H9 (cell line): Measurements from ENCODE around the gene SST. TPM values are rescaled to one million over a fixed set of nuclear protein-coding genes. Genes with fewer than 3 reads are reported as not detected.

Source experiments
- DNase-seq: peaks from one replicate; pipeline ENCODE4 v3.0.0-alpha.2; 2017
- H2AFZ ChIP-seq: one replicate; pipeline ENCODE4 v1.6.1; 2013; ENCODE audit warnings: mild to moderate bottlenecking, low read length, control low read depth, moderate library complexity
- H2AK5ac ChIP-seq: 2 replicates; pipeline ENCODE4 v1.6.1; 2013; ENCODE audit warnings: low read length, control low read depth, mixed read lengths; ENCODE audit not compliant: insufficient read length
- H2BK120ac ChIP-seq: one replicate; pipeline ENCODE4 v1.6.1; 2013; ENCODE audit warnings: low read depth, mild to moderate bottlenecking, low read length, control low read depth, inconsistent platforms; ENCODE audit not compliant: poor library complexity, severe bottlenecking
- H2BK12ac ChIP-seq: 2 replicates; pipeline ENCODE4 v1.6.1; 2013; ENCODE audit warnings: low read length, control low read depth, mixed read lengths, low read depth; ENCODE audit not compliant: insufficient read length
- H2BK15ac ChIP-seq: 2 replicates; pipeline ENCODE4 v1.6.1; 2013; ENCODE audit warnings: low read depth, low read length, control low read depth
- H2BK20ac ChIP-seq: one replicate; pipeline ENCODE4 v1.6.1; 2013; ENCODE audit warnings: low read depth, mild to moderate bottlenecking, low read length, control low read depth, inconsistent platforms; ENCODE audit not compliant: poor library complexity, severe bottlenecking
- H2BK5ac ChIP-seq: 2 replicates; pipeline ENCODE4 v1.6.1; 2013; ENCODE audit warnings: low read length, control low read depth, mixed read lengths; ENCODE audit not compliant: insufficient read length
- H3K14ac ChIP-seq: 2 replicates; pipeline ENCODE4 v1.6.1; 2013; ENCODE audit warnings: low read length, control low read depth; ENCODE audit not compliant: insufficient read depth
- H3K18ac ChIP-seq: 2 replicates; pipeline ENCODE4 v1.6.1; 2013; ENCODE audit warnings: low read depth, mild to moderate bottlenecking, mixed read lengths, low read length, control low read depth; ENCODE audit not compliant: insufficient read length
- H3K23ac ChIP-seq: 2 replicates; pipeline ENCODE4 v1.6.1; 2013; ENCODE audit warnings: low read length, control low read depth, mixed read lengths, low read depth; ENCODE audit not compliant: insufficient read length
- H3K23me2 ChIP-seq: 2 replicates; pipeline ENCODE4 v1.6.1; 2013; ENCODE audit warnings: low read depth, mild to moderate bottlenecking, mixed read lengths, low read length, control low read depth; ENCODE audit not compliant: insufficient read length, poor library complexity, severe bottlenecking
- H3K27ac ChIP-seq: 2 replicates; pipeline ENCODE4 v1.5.1; 2013; ENCODE audit warnings: low read length, control low read depth, mixed read lengths, low read depth; ENCODE audit not compliant: insufficient read length
- H3K27me3 ChIP-seq: 2 replicates; pipeline ENCODE4 v1.6.1; 2013; ENCODE audit warnings: low read length, control low read depth, inconsistent platforms; ENCODE audit not compliant: insufficient read depth
- H3K4ac ChIP-seq: 2 replicates; pipeline ENCODE4 v1.6.1; 2013; ENCODE audit warnings: low read depth, mild to moderate bottlenecking, control low read depth, inconsistent platforms, low read length, moderate library complexity
- H3K4me1 ChIP-seq: 2 replicates; pipeline ENCODE4 v1.6.1; 2013; ENCODE audit warnings: low read length, control low read depth, inconsistent platforms; ENCODE audit not compliant: insufficient read depth
- H3K4me2 ChIP-seq: 2 replicates; pipeline ENCODE4 v1.6.1; 2013; ENCODE audit warnings: low read length, control low read depth, mixed read lengths; ENCODE audit not compliant: insufficient read length, insufficient read depth
- H3K56ac ChIP-seq: 2 replicates; pipeline ENCODE4 v1.6.1; 2013; ENCODE audit warnings: low read depth, mild to moderate bottlenecking, mixed read lengths, low read length, control low read depth; ENCODE audit not compliant: insufficient read length
- H3K79me1 ChIP-seq: 2 replicates; pipeline ENCODE4 v1.6.1; 2013; ENCODE audit warnings: low read depth, mild to moderate bottlenecking, moderate library complexity, low read length, control low read depth, inconsistent platforms; ENCODE audit not compliant: insufficient read depth, poor library complexity, severe bottlenecking
- H3K79me2 ChIP-seq: 2 replicates; pipeline ENCODE4 v1.6.1; 2013; ENCODE audit warnings: low read length, control low read depth, inconsistent platforms; ENCODE audit not compliant: insufficient read depth
- H3K9ac ChIP-seq: 2 replicates; pipeline ENCODE4 v1.6.1; 2013; ENCODE audit warnings: low read length, control low read depth, mixed read lengths; ENCODE audit not compliant: insufficient read length; ENCODE audit errors: extremely low read depth
- H3K9me3 ChIP-seq: one replicate; pipeline ENCODE4 v1.6.1; 2013; ENCODE audit warnings: low read depth, low read length, inconsistent platforms; ENCODE audit not compliant: control insufficient read depth
- H3T11ph ChIP-seq: one replicate; pipeline ENCODE4 v1.6.1; 2013; ENCODE audit warnings: mild to moderate bottlenecking, low read length, control low read depth, inconsistent platforms
- H4K20me1 ChIP-seq: one replicate; pipeline ENCODE4 v1.6.1; 2013; ENCODE audit not compliant: control insufficient read depth, insufficient read length, insufficient read depth
- H4K5ac ChIP-seq: 2 replicates; pipeline ENCODE4 v1.6.1; 2013; ENCODE audit warnings: low read depth, mild to moderate bottlenecking, mixed read lengths, low read length, control low read depth; ENCODE audit not compliant: insufficient read length
- H4K8ac ChIP-seq: replicated peaks from 2 replicates; pipeline ENCODE4 v1.6.1; 2013; ENCODE audit warnings: low read length, control low read depth, mixed read lengths, low read depth; ENCODE audit not compliant: insufficient read length
- H4K91ac ChIP-seq: 2 replicates; pipeline ENCODE4 v1.6.1; 2013; ENCODE audit warnings: low read depth, mild to moderate bottlenecking, moderate library complexity, mixed read lengths, low read length, control low read depth; ENCODE audit not compliant: insufficient read length
- H3K27ac Mint-ChIP-seq, 3 experiments: 2 replicates in 2 of 3; 3 replicates in 1 of 3; pipeline ENCODE4 v1.8.0; 2020 to 2021; ENCODE audit warnings: mixed read lengths in 3 of 3, mild to moderate bottlenecking in 1 of 3, moderate library complexity in 1 of 3
- H3K27me3 Mint-ChIP-seq: 2 replicates; pipeline ENCODE4 v1.8.0; 2021; ENCODE audit warnings: low read depth, mild to moderate bottlenecking, moderate library complexity, mixed read lengths
- H3K36me3 Mint-ChIP-seq, 3 experiments: 2 replicates in 2 of 3; 3 replicates in 1 of 3; pipeline ENCODE4 v1.8.0; 2020 to 2021; ENCODE audit warnings: low read depth in 3 of 3, mixed read lengths in 3 of 3; ENCODE audit not compliant: insufficient read depth in 1 of 3
- H3K4me1 Mint-ChIP-seq, 2 experiments: 2 replicates each; pipeline ENCODE4 v1.8.0; 2020; ENCODE audit warnings: mixed read lengths in 2 of 2
- H3K4me3 Mint-ChIP-seq, 2 experiments: 2 replicates in 1 of 2; 3 replicates in 1 of 2; pipeline ENCODE4 v1.8.0; 2020 to 2021; ENCODE audit warnings: mild to moderate bottlenecking in 2 of 2, mixed read lengths in 2 of 2, moderate library complexity in 1 of 2
- H3K9me3 Mint-ChIP-seq, 2 experiments: 2 replicates in 1 of 2; 3 replicates in 1 of 2; pipeline ENCODE4 v1.8.0; 2020; ENCODE audit warnings: mild to moderate bottlenecking in 2 of 2, mixed read lengths in 2 of 2, moderate library complexity in 1 of 2
- WGBS: extraction: QIAGEN DNeasy Blood & Tissue Kit; methylation state at CpG from one replicate; pipeline ENCODE4 v1.1.7; 2013; ENCODE audit warnings: missing lambda C conversion rate, low lambda C conversion rate, mixed read lengths; ENCODE audit not compliant: insufficient read length; ENCODE audit errors: extremely low coverage; 5-methylcytosine and 5-hydroxymethylcytosine counted together
- total RNA-seq: library from RNA; stranded (reverse); gene quantifications from 2 replicates; pipeline ENCODE4 v1.2.1, GENCODE V29; 2021
- TF ChIP-seq, protein P1 (sequence below): fragments of 200-600 bp; sonication (generic); conservative IDR thresholded peaks from 3 replicates; pipeline ENCODE4 v1.8.0; 2021; ENCODE audit warnings: antibody characterized with exemption, mild to moderate bottlenecking

Gene SST
- total RNA-seq, 1 experiment from 2014 or later, result not detected

DNA sequence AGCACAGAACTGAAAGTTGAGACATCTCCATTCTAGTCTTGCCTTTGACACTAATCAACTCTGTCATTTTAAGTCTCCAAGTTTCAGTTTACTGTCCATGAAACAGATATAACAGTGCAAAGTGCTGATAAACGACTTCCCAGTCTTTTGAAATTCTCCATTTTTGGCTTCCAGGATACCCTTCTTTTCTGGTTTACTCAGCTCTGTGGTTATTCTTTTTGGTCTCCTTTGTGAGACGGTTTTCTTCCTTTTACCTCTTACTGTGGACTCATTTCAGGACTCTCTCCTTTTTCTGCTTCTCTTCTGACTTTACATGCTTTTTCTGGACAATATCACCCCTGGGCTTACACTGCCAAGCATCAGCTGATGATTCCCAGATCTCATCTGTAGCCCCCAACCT lies 18.9 kb downstream of the SST start:
- Histone ChIP-seq H3K23ac (no peak overlapping the region), H2BK5ac (no peak overlapping the region), H3K27me3 (no peaks in the 10 kb centered on the region; the same call in 1 of the 2 replicates), H3K14ac (no peak overlapping the region), H2AFZ (no peak overlapping the region), H2BK12ac (no peak overlapping the region), H2BK120ac (no peak overlapping the region), H3K23me2 (no peaks in the 10 kb centered on the region), H4K20me1 (no peaks in the 10 kb centered on the region), H3K9me3 (no peaks in the 10 kb centered on the region), H4K91ac (no peak overlapping the region), H3K4ac (no peak overlapping the region), H3K18ac (no peak overlapping the region), H3K56ac (no peak overlapping the region), H3K27ac (no peak overlapping the region), H3T11ph (no peak overlapping the region), H4K5ac (no peak overlapping the region), H3K4me2 (no peak overlapping the region), H3K4me1 (no peaks in the 10 kb centered on the region), H2BK15ac (no peak overlapping the region), H2AK5ac (no peak overlapping the region), H3K9ac (no peak overlapping the region), H3K79me1 (no peaks in the 10 kb centered on the region), H2BK20ac (no peak overlapping the region), H4K8ac (no peak overlapping the region), H3K79me2 (no peaks in the 10 kb centered on the region; the same call in 1 of the 2 replicates)
- Mint-ChIP-seq H3K4me3 (no peak overlapping the region), H3K27ac (no peak overlapping the region), H3K4me1 (no peaks in the 10 kb centered on the region), H3K36me3 (no peaks in the 10 kb centered on the region), H3K9me3 (peaks cover 0 to 4% of the 10 kb centered on the region in 2 experiments; a peak in 1 of 5 replicates), H3K27me3 (peaks cover 4% of the 10 kb centered on the region)
- TF ChIP-seq, protein P1, sequence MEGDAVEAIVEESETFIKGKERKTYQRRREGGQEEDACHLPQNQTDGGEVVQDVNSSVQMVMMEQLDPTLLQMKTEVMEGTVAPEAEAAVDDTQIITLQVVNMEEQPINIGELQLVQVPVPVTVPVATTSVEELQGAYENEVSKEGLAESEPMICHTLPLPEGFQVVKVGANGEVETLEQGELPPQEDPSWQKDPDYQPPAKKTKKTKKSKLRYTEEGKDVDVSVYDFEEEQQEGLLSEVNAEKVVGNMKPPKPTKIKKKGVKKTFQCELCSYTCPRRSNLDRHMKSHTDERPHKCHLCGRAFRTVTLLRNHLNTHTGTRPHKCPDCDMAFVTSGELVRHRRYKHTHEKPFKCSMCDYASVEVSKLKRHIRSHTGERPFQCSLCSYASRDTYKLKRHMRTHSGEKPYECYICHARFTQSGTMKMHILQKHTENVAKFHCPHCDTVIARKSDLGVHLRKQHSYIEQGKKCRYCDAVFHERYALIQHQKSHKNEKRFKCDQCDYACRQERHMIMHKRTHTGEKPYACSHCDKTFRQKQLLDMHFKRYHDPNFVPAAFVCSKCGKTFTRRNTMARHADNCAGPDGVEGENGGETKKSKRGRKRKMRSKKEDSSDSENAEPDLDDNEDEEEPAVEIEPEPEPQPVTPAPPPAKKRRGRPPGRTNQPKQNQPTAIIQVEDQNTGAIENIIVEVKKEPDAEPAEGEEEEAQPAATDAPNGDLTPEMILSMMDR, result no peak
- no CpG with 5 or more reads among the region's 2 CpGs for WGBS
- no peak for DNase-seq
